Measurements from ENCODE around the gene DCP2.

Gene DCP2

DNA sequence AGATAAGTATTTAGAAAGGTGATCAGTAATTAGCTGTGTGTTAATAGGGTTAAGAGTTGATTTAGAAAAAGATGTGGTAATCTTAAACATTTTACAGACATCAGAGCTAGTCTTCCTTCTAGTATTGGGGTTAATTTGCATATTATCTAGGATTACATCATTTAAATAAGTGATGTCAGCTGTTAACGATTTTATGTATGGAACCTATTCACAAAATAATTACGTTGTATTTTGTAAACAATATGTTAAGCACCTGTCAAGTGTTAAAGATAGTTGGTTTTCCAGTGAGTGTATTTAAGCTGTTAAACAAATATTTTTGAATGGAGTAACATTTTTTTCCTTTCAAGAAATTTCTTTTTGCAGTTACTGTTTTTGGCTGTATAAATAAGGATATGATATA, 2.2 kb downstream of the DCP2 start (continued):
- TF ChIP-seq ZNF274 (IDR thresholded peaks at IDR 0.05; ENCODE audit: low read length), result no peak
- no peak for TF ChIP-seq ZNF274 (tag by site-specific recombination; IDR thresholded peaks at IDR 0.05; ENCODE audit: borderline replicate concordance)
- TF ChIP-seq ZNF76 (tag by site-specific recombination; IDR thresholded peaks at IDR 0.05; ENCODE audit: borderline replicate concordance, low read depth), result no peak
- TF ChIP-seq ZSCAN4 (tag by site-specific recombination; IDR thresholded peaks at IDR 0.05), result no peak
- TF ChIP-seq ZBTB49 (tag by site-specific recombination; IDR thresholded peaks at IDR 0.05; ENCODE audit: low read depth), result no peak
- no peak for TF ChIP-seq ZNF654 (tag by site-specific recombination; IDR thresholded peaks at IDR 0.05; ENCODE audit: low read depth)
- TF ChIP-seq ZBTB10 (tag by site-specific recombination; IDR thresholded peaks at IDR 0.05), result no peak
- TF ChIP-seq ZNF561 (tag by site-specific recombination; IDR thresholded peaks at IDR 0.05; ENCODE audit: borderline replicate concordance), result no peak
- TF ChIP-seq ZNF473 (tag by site-specific recombination; IDR thresholded peaks at IDR 0.05), result no peak
- TF ChIP-seq ZFP3 (tag by site-specific recombination; IDR thresholded peaks at IDR 0.05; ENCODE audit: low read depth), result no peak
- no peak for TF ChIP-seq ZBTB17 (tag by site-specific recombination; IDR thresholded peaks at IDR 0.05)
- no peak for TF ChIP-seq PRDM4 (tag by site-specific recombination; IDR thresholded peaks at IDR 0.05)
- no peak for TF ChIP-seq ZFHX2 (tag by site-specific recombination; conservative IDR thresholded peaks at IDR 0.05)
- TF ChIP-seq GFI1B (tag by site-specific recombination; IDR thresholded peaks at IDR 0.05), result no peak
- TF ChIP-seq ZNF280D (tag by site-specific recombination; IDR thresholded peaks at IDR 0.05), result no peak

GRCh38 chr5:112979723-112980122, 3.1 kb downstream of the DCP2 start:
- ChIA-PET CTCF (interaction anchor here (0.7 to 5.0 kb wide), 5 partner anchors 9 to 288 kb away, joined by 3 to 21 read pairs (median 4); no protein-coding TSS in a partner anchor), POLR2A (no interaction called here)
- peak overlapping the region; percentile 6; the same call in 1 of the 2 replicates for H3K4me3 ChIP-seq (ENCODE audit: low read depth, low read length)
- H3K36me3 ChIP-seq (ENCODE audit: control insufficient read depth in 2 of 2, insufficient read depth in 1 of 2, low read length in 2 of 2), result peaks cover 3 to 8% of the 10 kb centered on the region in 2 experiments
- peaks cover 16% of the 10 kb centered on the region for H3K4me1 ChIP-seq (ENCODE audit: control insufficient read depth, insufficient read depth, low read length)
- no peak overlapping the region for H3K27ac ChIP-seq (ENCODE audit: extremely low read depth, low read depth, low read length)
- no peaks in the 10 kb centered on the region for H3K9me3 ChIP-seq (ENCODE audit: control insufficient read depth, insufficient read depth, low read depth, low read length)
- peak; percentile 48; the same call in 1 of the 2 replicates for TF ChIP-seq PRDM6 (tag by site-specific recombination; IDR thresholded peaks at IDR 0.05)
- TF ChIP-seq ZNF747 (tag by site-specific recombination; IDR thresholded peaks at IDR 0.05), result no peak
- no peak for TF ChIP-seq GLI4 (tag by site-specific recombination; IDR thresholded peaks at IDR 0.05)
- TF ChIP-seq, protein P1, sequence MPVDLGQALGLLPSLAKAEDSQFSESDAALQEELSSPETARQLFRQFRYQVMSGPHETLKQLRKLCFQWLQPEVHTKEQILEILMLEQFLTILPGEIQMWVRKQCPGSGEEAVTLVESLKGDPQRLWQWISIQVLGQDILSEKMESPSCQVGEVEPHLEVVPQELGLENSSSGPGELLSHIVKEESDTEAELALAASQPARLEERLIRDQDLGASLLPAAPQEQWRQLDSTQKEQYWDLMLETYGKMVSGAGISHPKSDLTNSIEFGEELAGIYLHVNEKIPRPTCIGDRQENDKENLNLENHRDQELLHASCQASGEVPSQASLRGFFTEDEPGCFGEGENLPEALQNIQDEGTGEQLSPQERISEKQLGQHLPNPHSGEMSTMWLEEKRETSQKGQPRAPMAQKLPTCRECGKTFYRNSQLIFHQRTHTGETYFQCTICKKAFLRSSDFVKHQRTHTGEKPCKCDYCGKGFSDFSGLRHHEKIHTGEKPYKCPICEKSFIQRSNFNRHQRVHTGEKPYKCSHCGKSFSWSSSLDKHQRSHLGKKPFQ (tag by site-specific recombination; IDR thresholded peaks at IDR 0.05), result no peak
- TF ChIP-seq KLF7 (tag by site-specific recombination; IDR thresholded peaks at IDR 0.05; ENCODE audit: borderline replicate concordance), result no peak
- no peak for TF ChIP-seq PRDM1 (tag by site-specific recombination; IDR thresholded peaks at IDR 0.05)
- no peak for TF ChIP-seq ZNF624 (tag by site-specific recombination; IDR thresholded peaks at IDR 0.05)

All from HEK293 (cell line).